Choroid plexus epithelial cell (primary cell): ENCODE data around the gene EXOC3L1.

Experiments used
- DNase-seq: peaks from one replicate; pipeline ENCODE4 v3.0.0-alpha.2; 2010; ENCODE audit warnings: low read depth
- H3K4me3 ChIP-seq: 2 replicates; pipeline ENCODE4 v1.5.1; 2011; ENCODE audit warnings: low read depth, mild to moderate bottlenecking, control low read depth, low read length, moderate library complexity
- TF ChIP-seq, protein P1 (sequence below): conservative IDR thresholded peaks from 2 replicates; pipeline ENCODE4 v1.5.1; 2011; ENCODE audit warnings: low read depth, mild to moderate bottlenecking, control low read depth, inconsistent platforms, low read length, moderate library complexity

EXOC3L1 gene

DNA sequence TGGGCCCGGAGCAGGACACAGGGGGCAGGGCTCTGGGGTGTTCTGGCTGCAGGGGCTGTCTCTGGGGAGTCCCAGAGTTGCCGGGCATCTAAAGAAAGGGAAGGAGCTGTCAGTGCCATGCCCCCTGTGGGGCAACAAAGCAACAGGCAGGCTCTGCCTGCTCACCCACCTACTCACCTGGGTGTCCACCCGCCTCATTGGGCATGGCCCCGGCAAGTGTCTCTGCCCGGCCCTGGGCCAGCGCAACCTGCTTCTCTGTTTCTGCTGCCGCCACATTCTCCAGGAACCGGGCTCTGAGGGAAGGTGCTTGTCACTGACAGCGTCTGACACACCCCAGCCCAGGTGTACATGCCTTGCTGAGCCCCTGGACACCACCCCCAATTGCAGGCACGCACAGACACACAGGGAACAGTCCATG is 44.3 kb upstream of the EXOC3L1 start:
- DNase-seq = no peak
- H3K4me3 ChIP-seq = no peak overlapping the region
- TF ChIP-seq, protein P1, sequence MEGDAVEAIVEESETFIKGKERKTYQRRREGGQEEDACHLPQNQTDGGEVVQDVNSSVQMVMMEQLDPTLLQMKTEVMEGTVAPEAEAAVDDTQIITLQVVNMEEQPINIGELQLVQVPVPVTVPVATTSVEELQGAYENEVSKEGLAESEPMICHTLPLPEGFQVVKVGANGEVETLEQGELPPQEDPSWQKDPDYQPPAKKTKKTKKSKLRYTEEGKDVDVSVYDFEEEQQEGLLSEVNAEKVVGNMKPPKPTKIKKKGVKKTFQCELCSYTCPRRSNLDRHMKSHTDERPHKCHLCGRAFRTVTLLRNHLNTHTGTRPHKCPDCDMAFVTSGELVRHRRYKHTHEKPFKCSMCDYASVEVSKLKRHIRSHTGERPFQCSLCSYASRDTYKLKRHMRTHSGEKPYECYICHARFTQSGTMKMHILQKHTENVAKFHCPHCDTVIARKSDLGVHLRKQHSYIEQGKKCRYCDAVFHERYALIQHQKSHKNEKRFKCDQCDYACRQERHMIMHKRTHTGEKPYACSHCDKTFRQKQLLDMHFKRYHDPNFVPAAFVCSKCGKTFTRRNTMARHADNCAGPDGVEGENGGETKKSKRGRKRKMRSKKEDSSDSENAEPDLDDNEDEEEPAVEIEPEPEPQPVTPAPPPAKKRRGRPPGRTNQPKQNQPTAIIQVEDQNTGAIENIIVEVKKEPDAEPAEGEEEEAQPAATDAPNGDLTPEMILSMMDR = no peak

DNA sequence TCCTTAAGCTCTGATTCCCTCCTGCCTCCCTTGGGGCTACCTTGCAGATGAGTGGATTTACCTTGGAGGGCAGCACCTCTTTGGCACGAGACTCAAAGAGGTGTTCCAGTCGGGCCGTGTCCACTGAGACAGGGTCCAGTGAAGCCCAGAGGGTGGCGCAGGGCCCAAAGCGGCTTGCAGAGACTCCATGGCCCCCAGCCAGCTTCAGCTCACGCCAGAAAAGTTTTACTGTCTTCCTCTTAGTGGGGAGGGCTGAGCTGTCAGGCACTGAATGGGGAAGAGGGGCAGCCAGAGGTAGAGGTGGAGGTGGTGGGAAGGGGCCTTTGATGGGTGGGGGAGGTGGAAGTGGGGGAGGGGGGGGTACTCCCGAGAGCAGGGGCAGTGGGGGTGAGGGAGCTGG is 43.7 kb upstream of the EXOC3L1 start:
- no peak for DNase-seq
- TF ChIP-seq, protein P1 = no peak
- no peak overlapping the region for H3K4me3 ChIP-seq

DNA sequence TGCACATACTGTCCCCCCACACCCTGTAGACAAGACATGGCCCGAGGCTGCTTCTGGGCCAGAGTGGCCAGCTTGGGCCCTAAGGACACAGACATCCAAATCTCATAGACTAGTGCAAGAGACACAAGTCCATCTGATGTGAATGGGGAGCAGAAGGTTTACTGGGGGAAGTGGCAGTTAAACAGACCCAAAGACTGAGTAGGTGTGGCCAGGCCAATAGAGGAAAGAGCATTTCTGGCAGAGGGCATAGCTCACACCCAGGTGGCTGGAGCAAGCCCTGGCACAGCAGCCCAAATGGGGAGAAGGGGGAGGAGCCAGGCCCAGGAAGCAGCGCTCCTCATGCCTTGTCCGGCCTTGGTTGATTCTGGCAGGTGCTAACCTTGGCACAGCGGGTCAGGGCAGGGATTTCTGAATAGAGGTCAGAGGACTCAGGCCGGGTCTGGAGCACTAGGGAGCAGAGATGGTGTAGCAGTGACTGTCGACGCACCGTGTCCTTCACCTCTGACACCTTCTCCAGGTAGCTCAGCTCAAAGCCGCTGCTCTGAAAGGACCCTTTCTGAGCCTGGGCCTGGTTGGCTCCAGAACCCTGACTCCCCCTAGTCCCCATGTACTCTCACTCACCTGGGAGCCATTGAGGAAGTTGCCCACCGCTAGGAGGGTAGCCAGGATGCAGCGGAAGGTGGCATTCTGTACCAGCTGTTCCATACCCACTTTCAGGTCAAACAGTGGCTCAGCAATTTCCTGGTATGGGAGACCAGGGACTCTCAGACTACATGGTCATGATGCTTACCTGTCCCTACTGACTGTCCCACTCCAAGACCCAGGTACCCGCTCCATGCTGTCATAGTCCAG is 41.1 kb upstream of the EXOC3L1 start:
- DNase-seq = no peak
- TF ChIP-seq, protein P1 = no peak
- H3K4me3 ChIP-seq = no peak overlapping the region

DNA sequence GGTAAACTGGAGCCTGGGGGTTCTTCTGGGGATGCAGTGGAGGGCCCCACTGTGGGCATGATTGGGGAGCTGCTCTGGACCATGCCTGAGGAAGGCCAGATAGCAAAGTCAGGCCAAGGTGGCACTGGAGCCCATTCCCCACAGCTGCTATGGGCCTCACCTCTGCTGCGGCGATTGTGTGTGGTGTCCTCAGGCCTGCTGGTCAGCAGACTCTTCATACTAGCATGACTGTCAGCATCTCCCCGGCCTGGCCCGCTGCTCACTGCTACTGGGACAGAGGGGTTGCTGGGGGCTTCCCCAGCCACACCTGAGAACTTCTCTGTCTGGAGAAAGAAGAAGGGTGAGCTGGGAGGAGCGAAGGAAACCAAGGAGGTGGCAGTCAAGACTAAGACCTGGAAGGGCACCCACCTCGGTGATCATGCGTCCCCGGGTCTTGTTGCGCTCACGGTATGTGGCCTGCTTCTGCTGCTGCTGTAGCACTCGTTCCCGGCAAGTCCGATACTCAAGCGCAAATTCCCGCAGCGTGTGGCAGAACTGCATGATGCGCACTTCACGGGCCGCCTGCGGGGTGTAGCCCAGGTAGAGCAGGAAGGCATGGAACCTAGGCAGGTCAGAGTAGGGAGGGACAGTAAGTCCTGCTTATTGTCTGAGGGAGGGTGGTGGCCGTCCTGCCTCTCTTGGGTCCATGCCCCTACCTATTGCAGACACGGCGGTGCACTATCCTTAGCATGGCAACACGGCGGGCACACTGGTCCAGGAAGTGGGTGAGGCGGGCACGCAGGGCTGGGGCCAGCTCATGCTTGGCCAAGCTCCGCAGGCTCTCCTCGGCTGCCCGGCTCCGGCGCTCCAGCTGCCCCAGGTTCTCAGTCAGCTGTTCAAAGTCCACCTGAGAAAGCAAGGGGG is 40.2 kb upstream of the EXOC3L1 start:
- no peak for DNase-seq
- no peak overlapping the region for H3K4me3 ChIP-seq
- TF ChIP-seq, protein P1 = no peak

DNA sequence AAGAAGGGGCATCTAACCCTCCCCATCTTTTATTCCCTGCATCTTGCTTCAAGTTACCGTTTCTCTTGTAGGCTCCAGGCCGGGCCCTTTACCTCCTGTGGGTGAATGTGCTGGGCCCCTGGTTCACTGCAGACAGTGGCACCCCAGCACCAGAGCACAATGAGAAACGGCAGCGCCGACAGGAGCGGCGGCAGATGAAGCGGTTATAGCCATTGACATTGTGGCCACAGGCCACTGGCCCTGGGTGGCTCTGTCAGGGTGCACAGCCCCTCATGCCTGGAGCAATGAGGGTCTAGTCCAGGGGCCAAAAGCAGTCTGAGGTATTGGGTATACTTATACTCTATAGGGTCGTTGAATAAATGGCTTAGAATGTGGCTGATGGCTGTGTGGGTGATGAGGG is 39.0 kb upstream of the EXOC3L1 start:
- DNase-seq = no peak
- TF ChIP-seq, protein P1 = no peak
- no peak overlapping the region for H3K4me3 ChIP-seq

DNA sequence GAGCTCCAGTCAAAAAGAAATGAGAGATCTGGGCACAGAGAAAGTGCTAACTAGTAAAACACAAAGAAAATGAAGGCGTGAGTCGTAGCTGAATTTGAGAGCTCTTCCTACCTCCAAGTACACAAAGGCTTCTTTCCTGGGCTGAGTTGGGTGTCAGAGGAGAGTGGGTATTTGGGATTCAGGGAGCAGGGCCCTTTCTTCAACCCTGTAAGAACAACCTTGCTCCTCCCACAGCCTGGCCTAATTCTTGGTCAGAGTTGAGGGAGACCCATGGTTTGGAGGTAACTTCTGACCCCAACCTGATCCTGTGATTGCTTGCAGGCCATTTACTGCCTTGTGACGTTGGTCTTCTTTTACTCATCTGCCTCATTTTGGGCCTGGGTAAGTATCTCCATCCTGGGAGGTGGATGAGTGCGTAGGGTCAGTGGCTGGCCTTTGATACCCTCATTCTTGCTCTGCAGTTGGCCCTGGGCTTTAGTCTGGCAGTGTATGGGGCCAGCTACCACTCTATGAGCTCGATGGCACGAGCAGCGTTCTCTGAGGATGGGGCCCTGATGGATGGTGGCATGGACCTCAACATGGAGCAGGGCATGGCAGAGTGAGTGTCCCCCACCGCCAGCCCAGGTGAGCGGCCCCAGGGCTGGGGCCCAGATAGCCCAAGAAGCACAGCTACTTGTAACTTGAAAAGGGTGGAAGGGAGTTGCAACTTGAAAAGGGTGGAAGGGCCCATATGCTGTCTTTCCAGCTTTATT is 38.3 kb upstream of the EXOC3L1 start:
- peak overlapping the region; percentile 92 for H3K4me3 ChIP-seq
- TF ChIP-seq, protein P1 = no peak
- no peak for DNase-seq
